Caco-2 (cell line): ENCODE data around the gene DNHD1. TPM values are rescaled to one million over a fixed set of nuclear protein-coding genes. Genes with fewer than 3 reads are reported as not detected.

ENCODE experiments used
- BruUV-seq: library from RNA; stranded (reverse); fragments of 400-500 nt; replicated peaks from 2 replicates; lab custom pipeline; 2021; lab: Mats Ljungman, UMichigan
- CTCF ChIA-PET: fragments of 300-600 bp; sonication (Branson Sonifier 250); formaldehyde crosslinking; loops from one replicate; lab custom pipeline; 2022; ENCODE audit warnings: antibody characterized with exemption; lab: Charles Lee
- POLR2A ChIA-PET: fragments of 300-600 bp; sonication (Branson Sonifier 250); formaldehyde crosslinking; loops from one replicate; lab custom pipeline; 2022; ENCODE audit warnings: antibody characterized with exemption; lab: Charles Lee
- DNase-seq, 2 experiments: peaks; one replicate each; pipeline versions ENCODE4 v3.0.0 to v3.0.0-alpha.2; 2020 to 2022
- H3K27me3 ChIP-seq: replicated peaks from 2 replicates; pipeline ENCODE4 v1.6.0; 2011; ENCODE audit warnings: low read length; ENCODE audit not compliant: control insufficient read depth, insufficient read depth
- H3K36me3 ChIP-seq: 2 replicates; pipeline ENCODE4 v1.5.1; 2011; ENCODE audit warnings: low read length; ENCODE audit not compliant: control insufficient read depth, insufficient read depth
- H3K4me1 ChIP-seq: fragments of 250-450 bp; sonication (Bioruptor Pico); 2 replicates; pipeline ENCODE4 v1.5.1; 2020; ENCODE audit warnings: mild to moderate bottlenecking
- H3K4me3 ChIP-seq: 2 replicates; pipeline ENCODE4 v1.5.1; 2011; ENCODE audit warnings: low read depth, mild to moderate bottlenecking, control low read depth, low read length
- H3K9me3 ChIP-seq: fragments of 250-450 bp; sonication (Bioruptor Pico); 2 replicates; pipeline ENCODE4 v1.5.1; 2020; ENCODE audit warnings: mild to moderate bottlenecking, moderate library complexity
- H3K27ac Mint-ChIP-seq: one replicate; pipeline ENCODE4 v1.8.0; 2022; ENCODE audit warnings: mixed read lengths; ENCODE audit not compliant: unreplicated experiment
- H3K27me3 Mint-ChIP-seq: one replicate; pipeline ENCODE4 v1.8.0; 2022; ENCODE audit warnings: mixed read lengths; ENCODE audit not compliant: insufficient read depth, unreplicated experiment
- H3K36me3 Mint-ChIP-seq: one replicate; pipeline ENCODE4 v1.8.0; 2022; ENCODE audit warnings: mild to moderate bottlenecking, mixed read lengths; ENCODE audit not compliant: insufficient read depth, unreplicated experiment
- H3K4me1 Mint-ChIP-seq: one replicate; pipeline ENCODE4 v1.8.0; 2022; ENCODE audit warnings: low read depth, mixed read lengths; ENCODE audit not compliant: unreplicated experiment
- H3K4me3 Mint-ChIP-seq: one replicate; pipeline ENCODE4 v1.8.0; 2022; ENCODE audit warnings: mild to moderate bottlenecking, moderate library complexity, mixed read lengths; ENCODE audit not compliant: unreplicated experiment
- H3K9me3 Mint-ChIP-seq: one replicate; pipeline ENCODE4 v1.8.0; 2022; ENCODE audit warnings: mixed read lengths; ENCODE audit not compliant: unreplicated experiment
- intact Hi-C: fragments of 100-400 bp; cut with micrococcal nuclease; formaldehyde crosslinking; loops from one replicate; pipeline ENCODE4 v1.10.0; 2022; ENCODE audit not compliant: unreplicated experiment
- total RNA-seq: library from RNA; stranded (reverse); gene quantifications from 2 replicates; pipeline ENCODE4 v1.2.3, GENCODE V29; 2022
- TF ChIP-seq, protein P1 (sequence below), 2 experiments: fragments of 200-600 bp in 1 of 2; IDR thresholded peaks; 1 replicate in 1 of 2; 2 replicates in 1 of 2; pipeline versions ENCODE4 v1.5.1 to v1.8.0; 2011 to 2022; ENCODE audit warnings: antibody characterized with exemption in 1 of 2, control low read depth in 1 of 2, inconsistent platforms in 1 of 2, low read depth in 1 of 2, low read length in 1 of 2, mild to moderate bottlenecking in 1 of 2, moderate library complexity in 1 of 2; ENCODE audit not compliant: insufficient read depth in 1 of 2, severe bottlenecking in 1 of 2, unreplicated experiment in 1 of 2

The DNHD1 gene
- total RNA-seq, 1 experiment from 2014 or later, result 5.7 TPM

DNA sequence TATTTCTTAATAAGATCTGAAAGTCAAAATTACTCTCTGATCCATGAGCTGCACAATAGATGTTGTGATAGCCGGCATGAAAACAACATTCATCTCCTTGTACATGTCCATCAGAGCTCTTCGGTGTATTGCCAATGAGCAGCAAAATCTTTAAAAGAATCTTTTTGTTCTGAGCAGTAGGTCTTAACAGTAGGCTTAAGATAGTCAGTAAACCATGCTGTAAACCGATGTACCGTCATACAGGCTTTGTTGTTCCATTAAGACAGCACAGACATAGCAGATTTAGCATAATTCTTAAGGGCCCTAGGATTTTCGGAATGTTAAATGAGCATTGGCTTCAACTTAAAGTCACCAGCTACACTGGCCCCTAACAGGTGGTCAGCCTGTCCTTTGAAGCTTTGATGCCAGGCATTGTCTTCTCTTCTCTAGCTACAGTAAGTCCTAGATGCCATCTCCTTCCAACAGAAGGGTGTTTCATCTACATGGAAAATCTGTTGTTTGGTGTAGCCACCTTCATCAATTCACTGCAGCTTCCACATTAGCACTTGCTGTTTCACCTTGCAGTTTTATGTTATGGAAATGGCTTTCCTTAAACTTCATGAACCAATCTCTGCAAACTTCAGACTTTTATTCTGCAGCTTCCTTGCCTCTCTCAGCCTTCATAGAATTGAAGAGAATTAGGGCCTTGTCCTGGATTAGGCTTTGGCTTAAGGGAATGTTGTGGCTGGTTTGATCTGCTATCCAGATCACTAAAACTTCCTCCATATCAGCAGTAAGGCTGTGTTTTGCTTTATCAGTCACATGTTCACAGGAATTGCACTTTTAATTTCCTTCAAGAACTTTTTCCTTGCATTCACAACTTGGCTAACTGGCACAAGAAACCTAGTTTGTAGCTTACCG is 78.0 kb downstream of the DNHD1 start:
- Histone ChIP-seq H3K4me3 (no peak overlapping the region), H3K27me3 (no peaks in the 10 kb centered on the region), H3K9me3 (no peaks in the 10 kb centered on the region), H3K36me3 (no peaks in the 10 kb centered on the region; the same call in 1 of the 2 replicates), H3K4me1 (no peaks in the 10 kb centered on the region)
- no peaks in the 10 kb centered on the region for H3K36me3 Mint-ChIP-seq
- ChIA-PET CTCF (interaction anchor here (0.6 kb wide), 1 partner anchor 156 kb away, joined by 3 read pairs; the partner anchor contains the start of gene APBB1), POLR2A (no interaction called here)
- no peak overlapping the region for H3K4me3 Mint-ChIP-seq
- no peak for DNase-seq
- intact Hi-C loops, result no loop called here
- no peaks in the 10 kb centered on the region for H3K9me3 Mint-ChIP-seq
- TF ChIP-seq, protein P1, sequence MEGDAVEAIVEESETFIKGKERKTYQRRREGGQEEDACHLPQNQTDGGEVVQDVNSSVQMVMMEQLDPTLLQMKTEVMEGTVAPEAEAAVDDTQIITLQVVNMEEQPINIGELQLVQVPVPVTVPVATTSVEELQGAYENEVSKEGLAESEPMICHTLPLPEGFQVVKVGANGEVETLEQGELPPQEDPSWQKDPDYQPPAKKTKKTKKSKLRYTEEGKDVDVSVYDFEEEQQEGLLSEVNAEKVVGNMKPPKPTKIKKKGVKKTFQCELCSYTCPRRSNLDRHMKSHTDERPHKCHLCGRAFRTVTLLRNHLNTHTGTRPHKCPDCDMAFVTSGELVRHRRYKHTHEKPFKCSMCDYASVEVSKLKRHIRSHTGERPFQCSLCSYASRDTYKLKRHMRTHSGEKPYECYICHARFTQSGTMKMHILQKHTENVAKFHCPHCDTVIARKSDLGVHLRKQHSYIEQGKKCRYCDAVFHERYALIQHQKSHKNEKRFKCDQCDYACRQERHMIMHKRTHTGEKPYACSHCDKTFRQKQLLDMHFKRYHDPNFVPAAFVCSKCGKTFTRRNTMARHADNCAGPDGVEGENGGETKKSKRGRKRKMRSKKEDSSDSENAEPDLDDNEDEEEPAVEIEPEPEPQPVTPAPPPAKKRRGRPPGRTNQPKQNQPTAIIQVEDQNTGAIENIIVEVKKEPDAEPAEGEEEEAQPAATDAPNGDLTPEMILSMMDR (IDR thresholded peaks at IDR 0.05; ENCODE audit: insufficient read depth in 1 of 2, low read depth in 1 of 2, low read length in 1 of 2, severe bottlenecking in 1 of 2, unreplicated experiment in 1 of 2), result no peak
- H3K27ac Mint-ChIP-seq, result no peak overlapping the region
- no TSS peak for BruUV-seq
- H3K27me3 Mint-ChIP-seq, result no peaks in the 10 kb centered on the region
- H3K4me1 Mint-ChIP-seq, result no peaks in the 10 kb centered on the region

DNA sequence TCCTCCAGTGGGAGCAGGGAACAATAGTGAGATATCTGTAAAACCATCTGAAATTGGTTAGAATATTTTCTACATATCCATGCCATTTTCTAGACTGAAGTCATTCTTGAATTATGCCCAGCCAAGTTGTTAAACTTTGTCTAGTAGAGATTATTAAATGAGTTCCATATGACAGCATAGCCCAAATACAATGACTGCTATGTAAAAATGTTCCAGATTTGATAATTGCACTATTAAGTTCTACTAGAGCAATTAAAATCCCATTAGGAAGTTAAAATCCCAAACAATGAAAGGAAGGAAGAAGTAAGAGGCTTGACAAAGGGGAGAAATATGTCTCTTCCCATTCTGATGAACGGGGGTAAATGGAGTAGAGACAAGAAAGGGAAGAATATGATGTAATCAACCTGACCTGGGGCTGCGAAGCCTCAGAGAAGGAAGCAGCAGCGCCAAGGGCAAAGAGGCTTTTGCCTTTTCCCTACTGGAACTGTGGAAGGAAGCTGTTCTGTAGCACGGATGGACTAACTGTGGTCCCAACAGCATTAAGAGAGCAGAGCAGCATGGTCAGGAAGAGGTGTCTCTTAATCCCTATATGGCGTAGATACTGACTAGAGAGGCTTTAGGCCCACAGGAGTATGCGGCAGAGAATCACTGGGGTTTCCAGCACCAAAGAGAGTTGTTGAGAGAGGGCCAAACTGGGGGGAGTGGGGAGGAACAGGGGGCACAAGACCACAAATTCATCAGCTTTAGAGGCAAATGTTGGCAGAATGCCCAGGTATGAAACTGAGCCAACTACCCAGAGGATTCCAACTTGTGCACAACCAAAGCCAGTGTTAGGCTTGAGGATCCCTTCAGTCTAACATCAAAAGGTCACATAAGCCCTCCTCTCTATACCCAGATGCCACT is 79.6 kb downstream of the DNHD1 start:
- Histone ChIP-seq H3K27me3 (no peaks in the 10 kb centered on the region), H3K4me3 (no peak overlapping the region), H3K36me3 (no peaks in the 10 kb centered on the region; the same call in 1 of the 2 replicates), H3K4me1 (no peaks in the 10 kb centered on the region), H3K9me3 (no peaks in the 10 kb centered on the region)
- Mint-ChIP-seq H3K27me3 (no peaks in the 10 kb centered on the region), H3K9me3 (peaks cover under 1% of the 10 kb centered on the region), H3K4me3 (no peak overlapping the region), H3K36me3 (no peaks in the 10 kb centered on the region), H3K27ac (no peak overlapping the region), H3K4me1 (no peaks in the 10 kb centered on the region)
- intact Hi-C loops, result no loop called here
- POLR2A ChIA-PET, result no interaction called here
- DNase-seq, result no peak
- TF ChIP-seq, protein P1 (IDR thresholded peaks at IDR 0.05; ENCODE audit: insufficient read depth in 1 of 2, low read depth in 1 of 2, low read length in 1 of 2, severe bottlenecking in 1 of 2, unreplicated experiment in 1 of 2), result no peak
- BruUV-seq, result no TSS peak
- CTCF ChIA-PET, result no interaction called here

DNA sequence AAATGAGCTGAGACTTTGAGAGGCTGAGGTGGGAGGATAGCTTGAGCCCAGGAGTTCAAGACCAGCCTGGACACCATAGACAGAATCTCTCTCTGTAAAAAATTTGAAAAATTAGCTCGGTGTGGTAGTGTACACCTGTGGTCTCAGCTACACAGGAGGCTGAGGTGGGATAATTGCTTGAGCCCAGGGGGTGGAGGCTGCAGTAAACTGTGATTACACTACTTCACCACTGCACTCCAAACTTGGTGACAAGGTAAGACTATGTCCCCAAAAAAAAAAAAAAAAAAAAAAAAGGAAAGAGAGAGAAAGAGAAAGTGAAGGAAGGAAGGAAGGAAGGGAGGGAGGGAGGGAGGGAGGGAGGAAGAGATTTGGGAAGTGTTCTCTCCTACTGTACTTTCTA is 81.1 kb downstream of the DNHD1 start:
- intact Hi-C loops, result no loop called here
- no peaks in the 10 kb centered on the region for H3K27me3 Mint-ChIP-seq
- CTCF ChIA-PET, result no interaction called here

More for the DNA sequence above, 81.1 kb downstream of the DNHD1 start:
- H3K36me3 Mint-ChIP-seq, result no peaks in the 10 kb centered on the region
- H3K27ac Mint-ChIP-seq, result no peak overlapping the region
- no peak for DNase-seq
- POLR2A ChIA-PET, result no interaction called here
- Histone ChIP-seq H3K36me3 (no peaks in the 10 kb centered on the region; the same call in 1 of the 2 replicates), H3K4me1 (no peaks in the 10 kb centered on the region), H3K4me3 (no peak overlapping the region), H3K9me3 (no peaks in the 10 kb centered on the region; the same call in none of the 2 replicates), H3K27me3 (no peaks in the 10 kb centered on the region)
- TF ChIP-seq, protein P1 (IDR thresholded peaks at IDR 0.05; ENCODE audit: insufficient read depth in 1 of 2, low read depth in 1 of 2, low read length in 1 of 2, severe bottlenecking in 1 of 2, unreplicated experiment in 1 of 2), result no peak
- no peaks in the 10 kb centered on the region for H3K4me1 Mint-ChIP-seq
- no TSS peak for BruUV-seq
- H3K4me3 Mint-ChIP-seq, result no peak overlapping the region
- peaks cover 15% of the 10 kb centered on the region for H3K9me3 Mint-ChIP-seq
